NB4 (cell line): Measurements from ENCODE around the gene CCL2.

Source experiments
- DNase-seq: peaks from one replicate; pipeline ENCODE4 v3.0.0; 2010; ENCODE audit warnings: low read depth
- H3K4me3 ChIP-seq: one replicate; pipeline ENCODE4 v1.5.1; 2011; ENCODE audit warnings: mild to moderate bottlenecking, low read depth, low read length, moderate library complexity
- CTCF ChIP-seq: IDR thresholded peaks from one replicate; pipeline ENCODE4 v1.5.1; 2012; ENCODE audit warnings: low read depth, low read length
- MAX ChIP-seq: IDR thresholded peaks from 2 replicates; pipeline ENCODE4 v1.6.1; 2011; ENCODE audit warnings: low read depth, low read length
- MYC ChIP-seq: IDR thresholded peaks from 2 replicates; pipeline ENCODE4 v1.6.1; 2011; ENCODE audit warnings: low read depth, low read length
- POLR2A ChIP-seq: IDR thresholded peaks from 2 replicates; pipeline ENCODE4 v1.6.1; 2011; ENCODE audit warnings: mild to moderate bottlenecking; ENCODE audit not compliant: insufficient read length; ENCODE audit errors: extremely low read depth

CCL2 gene

GRCh38 chr17:34276826-34277225 lies 21.7 kb downstream of the CCL2 start:
- no peak for TF ChIP-seq MAX
- TF ChIP-seq MYC: no peak
- no peak for TF ChIP-seq CTCF
- TF ChIP-seq POLR2A: no peak
- peak; percentile 33 for DNase-seq
- H3K4me3 ChIP-seq: no peak overlapping the region

GRCh38 chr17:34283571-34283970 lies 28.5 kb downstream of the CCL2 start:
- no peak overlapping the region for H3K4me3 ChIP-seq
- TF ChIP-seq POLR2A (no peak), CTCF (no peak), MAX (no peak), MYC (no peak)
- no peak for DNase-seq

GRCh38 chr17:34285286-34285792 lies 30.3 kb downstream of the CCL2 start, which contains the start of gene CCL11:
TSS of gene CCL11 (plus strand) at chr17:34285742. CDS start at chr17:34285809, 67 bp downstream.
- no peak for DNase-seq
- H3K4me3 ChIP-seq: no peak within 1 kb of the TSS
- TF ChIP-seq POLR2A (no peak), MAX (no peak), CTCF (no peak), MYC (no peak)

GRCh38 chr17:34287875-34288274 lies 32.8 kb downstream of the CCL2 start:
- TF ChIP-seq MYC (no peak), MAX (no peak), CTCF (no peak), POLR2A (no peak)
- no peak overlapping the region for H3K4me3 ChIP-seq

GRCh38 chr17:34290586-34290985 lies 35.5 kb downstream of the CCL2 start:
- TF ChIP-seq MAX (no peak), POLR2A (no peak), CTCF (no peak), MYC (no peak)
- DNase-seq: no peak
- no peak overlapping the region for H3K4me3 ChIP-seq

More at GRCh38 chr17:34287875-34288274, 32.8 kb downstream of the CCL2 start:
- DNase-seq: no peak

GRCh38 chr17:34291721-34292348 lies 36.8 kb downstream of the CCL2 start:
- H3K4me3 ChIP-seq: no peak overlapping the region
- no peak for DNase-seq
- TF ChIP-seq POLR2A: no peak
- TF ChIP-seq MAX: no peak
- TF ChIP-seq CTCF: no peak
- TF ChIP-seq MYC: no peak
